WI38 (cell line): ENCODE measurements around the gene OSBPL7.
A peak's percentile ranks its signal among the peaks of the same experiment; 100 is the strongest.

ENCODE experiments used
- H3K4me3 ChIP-seq: 2 replicates; pipeline ENCODE4 v1.5.1; 2011; ENCODE audit warnings: low read depth, mild to moderate bottlenecking, control low read depth, low read length
- CTCF ChIP-seq: IDR thresholded peaks from 2 replicates; pipeline ENCODE4 v1.5.1; 2012; ENCODE audit warnings: low read depth, mild to moderate bottlenecking, control low read depth, low read length

Gene OSBPL7

GRCh38 chr17:47846716-47847340 lies 25.2 kb upstream of the OSBPL7 start:
- no peak overlapping the region for H3K4me3 ChIP-seq
- no peak for TF ChIP-seq CTCF

DNA sequence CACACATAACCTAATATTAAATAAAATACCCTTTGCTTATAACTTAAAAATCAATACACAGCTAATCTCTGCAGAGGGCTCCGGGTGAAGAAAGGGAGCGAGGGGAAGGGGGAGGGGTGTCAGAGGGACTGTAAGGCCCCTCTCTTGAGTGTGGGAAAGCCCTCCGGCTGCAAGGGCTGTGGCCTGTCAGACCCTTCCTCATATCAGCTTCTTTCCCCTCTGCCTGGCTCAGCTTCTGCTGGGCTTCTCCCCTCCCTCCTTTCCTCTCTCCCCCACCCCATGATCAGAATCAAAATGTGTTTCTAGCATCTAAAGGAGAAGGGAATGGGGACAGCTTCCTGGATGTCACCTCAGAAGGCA lies 24.1 kb upstream of the OSBPL7 start:
- no peak for TF ChIP-seq CTCF
- no peak overlapping the region for H3K4me3 ChIP-seq

- TF ChIP-seq CTCF = peak; percentile 27; the same call in 1 of the 2 replicates
- no peak overlapping the region for H3K4me3 ChIP-seq
Measured at GRCh38 chr17:47844814-47845715, 23.5 kb upstream of the OSBPL7 start.

GRCh38 chr17:47844227-47844626 lies 22.6 kb upstream of the OSBPL7 start:
- no peak for TF ChIP-seq CTCF
- no peak overlapping the region for H3K4me3 ChIP-seq

GRCh38 chr17:47843391-47843730 lies 21.8 kb upstream of the OSBPL7 start:
- no peak overlapping the region for H3K4me3 ChIP-seq
- no peak for TF ChIP-seq CTCF

DNA sequence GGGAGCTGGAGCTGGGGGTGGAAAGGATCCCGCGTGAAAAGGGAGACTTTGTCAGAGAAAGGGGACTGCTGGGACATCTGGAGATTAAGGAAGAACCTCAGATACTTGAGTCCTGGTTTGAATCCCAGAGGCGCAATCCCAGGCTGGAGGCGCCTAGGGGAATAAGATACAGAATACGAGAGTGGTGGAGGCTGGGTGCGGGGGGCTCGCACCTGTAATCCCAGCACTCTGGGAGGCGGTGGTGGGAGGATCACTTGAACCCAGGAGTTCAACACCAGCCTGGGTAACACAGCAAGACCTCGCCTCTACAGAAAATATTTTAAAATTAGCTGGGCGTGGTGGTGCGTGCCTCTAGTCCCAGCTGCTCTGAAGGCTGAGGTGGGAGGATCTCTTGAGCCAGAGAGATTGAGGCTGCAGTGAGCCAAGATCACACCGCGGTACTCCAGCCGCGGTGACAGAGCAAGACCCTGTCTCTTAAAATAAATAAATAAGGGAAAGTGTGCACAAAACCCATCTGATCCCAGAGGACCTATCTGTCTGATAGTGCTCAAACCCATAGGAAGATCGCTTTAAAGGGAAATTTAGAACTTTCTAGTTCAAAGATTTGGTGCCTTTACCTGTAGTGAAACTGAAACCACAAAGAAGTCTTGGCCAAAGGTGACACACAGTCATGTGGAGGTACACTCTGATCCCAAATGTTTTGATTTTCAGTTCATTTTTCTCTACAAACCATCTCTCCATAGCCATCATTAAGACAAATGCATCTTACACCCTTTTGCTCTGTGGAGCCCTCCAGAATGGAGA lies 20.1 kb upstream of the OSBPL7 start:
- TF ChIP-seq CTCF = no peak
- peak overlapping the region; percentile 88 for H3K4me3 ChIP-seq
